Ishikawa (cell line): ENCODE measurements around the gene ZBTB16.

Experiments used
- CEBPB ChIP-seq: IDR thresholded peaks from 2 replicates; pipeline ENCODE4 v1.6.1; 2012
- EGR1 ChIP-seq: IDR thresholded peaks from 2 replicates; pipeline ENCODE4 v1.6.1; 2012
- EP300 ChIP-seq: IDR thresholded peaks from 2 replicates; pipeline ENCODE4 v1.6.1; 2012; ENCODE audit warnings: borderline replicate concordance
- FOXM1 ChIP-seq: IDR thresholded peaks from 2 replicates; pipeline ENCODE4 v1.6.1; 2012; ENCODE audit warnings: low read depth, borderline replicate concordance
- NFIC ChIP-seq: IDR thresholded peaks from 2 replicates; pipeline ENCODE4 v1.6.1; 2012
- REST ChIP-seq: IDR thresholded peaks from 2 replicates; pipeline ENCODE4 v1.6.1; 2012; ENCODE audit warnings: low read depth, mild to moderate bottlenecking
- USF1 ChIP-seq: IDR thresholded peaks from 2 replicates; pipeline ENCODE4 v1.6.1; 2012
- YY1 ChIP-seq: IDR thresholded peaks from 2 replicates; pipeline ENCODE4 v1.6.1; 2012; ENCODE audit warnings: low read depth

DNA sequence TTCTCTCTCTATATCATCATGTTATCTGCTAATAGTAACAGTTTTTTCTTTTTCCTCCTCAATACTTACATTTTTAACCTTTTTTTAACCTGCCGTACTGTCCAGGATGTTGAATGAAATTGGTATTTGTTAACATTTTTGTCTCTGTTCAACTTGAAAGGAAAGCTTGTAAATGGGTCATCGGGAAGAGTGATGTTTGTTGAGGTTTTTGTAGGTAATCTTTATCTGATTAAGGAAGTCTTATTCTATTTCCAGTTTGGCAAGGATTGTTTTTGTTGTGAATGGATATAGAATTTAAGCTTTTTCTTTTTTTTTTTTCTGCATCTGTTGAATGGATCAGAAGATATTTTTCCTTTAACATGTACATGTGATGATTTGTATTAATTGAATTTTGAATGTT, 228.6 kb downstream of the ZBTB16 start:
- no peak for TF ChIP-seq REST
- no peak for TF ChIP-seq FOXM1
- TF ChIP-seq NFIC, result no peak
- TF ChIP-seq EP300, result no peak
- no peak for TF ChIP-seq CEBPB
- TF ChIP-seq YY1, result no peak
- no peak for TF ChIP-seq EGR1
- no peak for TF ChIP-seq USF1
